OCI-LY1 (cell line): ENCODE measurements around the gene RABGAP1L.
"Not testable (repeated sequence)": the region's sequence is repeated elsewhere in the genome, so short reads cannot be mapped to it uniquely, and the experiment has no call there.

Experiments
- CTCF ChIP-seq: fragments of 200-600 bp; sonication (generic), shearing (Covaris generic); IDR thresholded peaks from 2 replicates; pipeline ENCODE4 v1.5.1; 2017; ENCODE audit warnings: mild to moderate bottlenecking, antibody characterized with exemption, low read length, moderate library complexity, mixed read lengths
- EZH2 ChIP-seq: fragments of 200-600 bp; sonication (generic), shearing (Covaris generic); IDR thresholded peaks from 2 replicates; pipeline ENCODE4 v1.8.0; 2017; ENCODE audit warnings: borderline replicate concordance, mixed run types, mild to moderate bottlenecking, antibody characterized with exemption, low read length, moderate library complexity, mixed read lengths

DNA sequence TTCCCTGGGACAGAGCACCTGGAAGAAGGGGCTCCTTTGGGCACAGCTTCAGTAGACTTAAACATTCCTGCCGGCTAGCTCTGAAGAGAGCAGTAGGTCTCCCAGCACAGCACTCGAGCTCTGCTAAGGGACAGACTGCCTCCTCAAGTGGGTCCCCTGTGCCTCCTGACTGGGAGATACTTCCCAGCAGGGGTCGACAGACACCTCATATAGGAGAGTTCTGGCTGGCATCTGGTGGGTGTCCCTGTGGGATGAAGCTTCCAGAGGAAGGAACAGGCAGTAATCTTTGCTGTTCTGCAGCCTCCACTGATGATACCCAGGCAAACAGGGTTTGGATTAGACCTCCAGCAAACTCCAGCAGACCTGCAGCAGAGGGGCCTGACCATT lies 14.9 kb upstream of the RABGAP1L start:
- TF ChIP-seq CTCF, EZH2: not testable (repeated sequence)
